Smooth muscle cell (in vitro differentiated cells): ENCODE results near the gene HEPACAM. TPM values are rescaled to one million over a fixed set of nuclear protein-coding genes. Genes with fewer than 3 reads are reported as not detected.

Experiments
- polyA plus RNA-seq: library from polyadenylated mRNA; unstranded; fragments of >200 nt; fragmentation: Nextera tagmentation; extraction: Ambion mirVana; gene quantifications from 2 replicates; pipeline ENCODE4 v1.2.1, GENCODE V29; 2016
- total RNA-seq: library from RNA; depleted of rRNA; stranded (reverse); fragments of >200 nt; gene quantifications from 2 replicates; pipeline ENCODE4 v1.2.3, GENCODE V29; 2014

The HEPACAM gene
- total and polyA plus RNA-seq, 2 experiments from 2014 or later: not detected

Other genes with a start within 250 kb of the HEPACAM start
- gene NRGN, start 196.1 kb downstream of the HEPACAM start, total RNA-seq: 1.2 TPM in 1 of 2 replicates, not detected in the other
- 2.0 and 2.8 TPM in 2 replicates for gene NRGN, start 196.1 kb downstream of the HEPACAM start, polyA plus RNA-seq
- gene VSIG2, start 183.8 kb downstream of the HEPACAM start, total RNA-seq: not detected in 2 replicates
- gene VSIG2, start 183.8 kb downstream of the HEPACAM start, polyA plus RNA-seq: not detected in 2 replicates
- 0.31 and 0.76 TPM in 2 replicates for gene ESAM, start 173.8 kb downstream of the HEPACAM start, total RNA-seq
- 0.94 and 1.5 TPM in 2 replicates for gene ESAM, start 173.8 kb downstream of the HEPACAM start, polyA plus RNA-seq
- 18.8 and 25.3 TPM in 2 replicates for gene MSANTD2, start 135.6 kb downstream of the HEPACAM start, total RNA-seq
- 11.4 and 13.6 TPM in 2 replicates for gene MSANTD2, start 135.6 kb downstream of the HEPACAM start, polyA plus RNA-seq
- gene ROBO3, start 70.6 kb downstream of the HEPACAM start, total RNA-seq: 8.9 and 10.4 TPM in 2 replicates
- 10.8 and 12.8 TPM in 2 replicates for gene ROBO3, start 70.6 kb downstream of the HEPACAM start, polyA plus RNA-seq
- not detected in 2 replicates for gene ROBO4, start 38.2 kb downstream of the HEPACAM start, total RNA-seq
- 0.06 and 0.40 TPM in 2 replicates for gene ROBO4, start 38.2 kb downstream of the HEPACAM start, polyA plus RNA-seq
- gene HEPN1, start 16.8 kb downstream of the HEPACAM start, total RNA-seq: not detected in 2 replicates
- gene HEPN1, start 16.8 kb downstream of the HEPACAM start, polyA plus RNA-seq: not detected in 2 replicates
- gene CCDC15, start 18.2 kb upstream of the HEPACAM start, total RNA-seq: 2.7 and 4.0 TPM in 2 replicates
- 1.2 and 1.9 TPM in 2 replicates for gene CCDC15, start 18.2 kb upstream of the HEPACAM start, polyA plus RNA-seq
- 3.3 and 5.3 TPM in 2 replicates for gene SLC37A2, start 127.3 kb upstream of the HEPACAM start, total RNA-seq
- gene SLC37A2, start 127.3 kb upstream of the HEPACAM start, polyA plus RNA-seq: 0.69 and 0.71 TPM in 2 replicates
- 22.1 and 24.5 TPM in 2 replicates for gene TMEM218, start 175.6 kb upstream of the HEPACAM start, total RNA-seq
- gene TMEM218, start 175.6 kb upstream of the HEPACAM start, polyA plus RNA-seq: 22.7 and 30.7 TPM in 2 replicates
- gene PKNOX2, start 228.7 kb upstream of the HEPACAM start, total RNA-seq: 6.5 and 7.2 TPM in 2 replicates
- gene PKNOX2, start 228.7 kb upstream of the HEPACAM start, polyA plus RNA-seq: 6.0 and 7.9 TPM in 2 replicates